ENCODE results near the gene RIN3. TPM values are rescaled to one million over a fixed set of nuclear protein-coding genes. Genes with fewer than 3 reads are reported as not detected.

Gene RIN3
- total RNA-seq, 1 experiment from 2014 or later = 1.5 TPM

GRCh38 chr14:92709340-92710000 is 195.9 kb downstream of the RIN3 start:
- no peaks in the 10 kb centered on the region for H4K20me1 ChIP-seq (ENCODE audit: control insufficient read depth, insufficient read depth, insufficient read length)
- H3K18ac ChIP-seq (ENCODE audit: insufficient read length, low read depth, low read length) = no peak overlapping the region
- no peak overlapping the region for H3K9ac ChIP-seq (ENCODE audit: extremely low read depth, insufficient read length, low read length)
- H2BK20ac ChIP-seq (ENCODE audit: low read depth, low read length, poor library complexity, severe bottlenecking) = no peak overlapping the region
- H3K4ac ChIP-seq (ENCODE audit: low read depth, low read length) = no peak overlapping the region
- H3K79me1 ChIP-seq (ENCODE audit: insufficient read depth, low read depth, low read length, poor library complexity, severe bottlenecking) = no peaks in the 10 kb centered on the region
- H4K5ac ChIP-seq (ENCODE audit: insufficient read length, low read depth, low read length) = no peak overlapping the region
- H3K27ac ChIP-seq (ENCODE audit: insufficient read length, low read depth, low read length) = no peak overlapping the region
- no peaks in the 10 kb centered on the region for H3K27me3 Mint-ChIP-seq (ENCODE audit: low read depth)
- H2BK120ac ChIP-seq (ENCODE audit: low read depth, low read length, poor library complexity, severe bottlenecking) = no peak overlapping the region
- H3K4me3 Mint-ChIP-seq = no peak overlapping the region
- no peak overlapping the region for H3K23ac ChIP-seq (ENCODE audit: insufficient read length, low read depth, low read length)
- no peak overlapping the region for H3K14ac ChIP-seq (ENCODE audit: insufficient read depth, low read length)
- no CpG with 5 or more reads among the region's 13 CpGs for WGBS (ENCODE audit: extremely low coverage, insufficient read length, low lambda C conversion rate)
- H2BK12ac ChIP-seq (ENCODE audit: insufficient read length, low read depth, low read length) = no peak overlapping the region
- no peak overlapping the region for H3T11ph ChIP-seq (ENCODE audit: low read length)
- no peaks in the 10 kb centered on the region for H3K9me3 ChIP-seq (ENCODE audit: control insufficient read depth, low read depth, low read length)
- no peak for TF ChIP-seq CTCF (conservative IDR thresholded peaks at IDR 0.05)
- H3K4me1 ChIP-seq (ENCODE audit: insufficient read depth, low read length) = no peaks in the 10 kb centered on the region
- H3K23me2 ChIP-seq (ENCODE audit: insufficient read length, low read depth, low read length, poor library complexity, severe bottlenecking) = no peaks in the 10 kb centered on the region
- no peaks in the 10 kb centered on the region for H3K79me2 ChIP-seq (ENCODE audit: insufficient read depth, low read length)
- peaks cover 2% of the 10 kb centered on the region in 2 experiments; a peak in 2 of 4 replicates for H3K4me1 Mint-ChIP-seq
- no peak overlapping the region for H3K4me2 ChIP-seq (ENCODE audit: insufficient read depth, insufficient read length, low read length)
- H3K27me3 ChIP-seq (ENCODE audit: insufficient read depth, low read length) = no peaks in the 10 kb centered on the region
- H3K9me3 Mint-ChIP-seq = no peaks in the 10 kb centered on the region
- H2AK5ac ChIP-seq (ENCODE audit: insufficient read length, low read length) = no peak overlapping the region
- no peak overlapping the region for H4K91ac ChIP-seq (ENCODE audit: insufficient read length, low read depth, low read length)
- no peak overlapping the region for H3K56ac ChIP-seq (ENCODE audit: insufficient read length, low read depth, low read length)
- no peak overlapping the region for H4K8ac ChIP-seq (replicated peaks; ENCODE audit: insufficient read length, low read depth, low read length)
- no peak overlapping the region for H2AFZ ChIP-seq (ENCODE audit: low read length)
- peak overlapping the region in 1 of 3 experiments; percentile 92; a peak in 3 of 7 replicates for H3K27ac Mint-ChIP-seq
- no peak overlapping the region for H2BK5ac ChIP-seq (ENCODE audit: insufficient read length, low read length)
- no peak overlapping the region for H2BK15ac ChIP-seq (ENCODE audit: low read depth, low read length)
- H3K36me3 Mint-ChIP-seq (ENCODE audit: insufficient read depth in 1 of 3, low read depth in 3 of 3) = peaks cover 18 to 56% (median 34%) of the 10 kb centered on the region in 3 experiments; a peak in 6 of 7 replicates
- DNase-seq = no peak
